Panc1 (cell line): Measurements from ENCODE around the gene PIGBOS1.

ENCODE experiments used
- CTCF ChIP-seq: fragments of 450-650 bp; IDR thresholded peaks from 2 replicates; pipeline ENCODE4 v1.5.1; 2017; ENCODE audit warnings: mild to moderate bottlenecking
- POLR2AphosphoS5 ChIP-seq: IDR thresholded peaks from 2 replicates; pipeline ENCODE4 v1.6.1; 2012; ENCODE audit warnings: mild to moderate bottlenecking, low read depth, low read length, moderate library complexity
- SIN3A ChIP-seq: IDR thresholded peaks from 2 replicates; pipeline ENCODE4 v1.6.1; 2012; ENCODE audit warnings: low read depth, mild to moderate bottlenecking, low read length, moderate library complexity, borderline replicate concordance; ENCODE audit not compliant: insufficient read depth
- TCF7L2 ChIP-seq: IDR thresholded peaks from 2 replicates; pipeline ENCODE4 v1.6.1; 2011; ENCODE audit warnings: mild to moderate bottlenecking, low read depth, low read length, inconsistent platforms
- TF ChIP-seq, protein P1 (sequence below), 2 experiments: IDR thresholded peaks; 2 replicates each; pipeline ENCODE4 v1.6.1; 2011 to 2012; ENCODE audit warnings: low read depth in 2 of 2, control low read depth in 1 of 2, low read length in 1 of 2, mild to moderate bottlenecking in 1 of 2, moderate library complexity in 1 of 2; ENCODE audit not compliant: insufficient read depth in 1 of 2

- TF ChIP-seq CTCF (no peak), TCF7L2 (no peak), SIN3A (no peak), POLR2AphosphoS5 (no peak)
- TF ChIP-seq, protein P1, sequence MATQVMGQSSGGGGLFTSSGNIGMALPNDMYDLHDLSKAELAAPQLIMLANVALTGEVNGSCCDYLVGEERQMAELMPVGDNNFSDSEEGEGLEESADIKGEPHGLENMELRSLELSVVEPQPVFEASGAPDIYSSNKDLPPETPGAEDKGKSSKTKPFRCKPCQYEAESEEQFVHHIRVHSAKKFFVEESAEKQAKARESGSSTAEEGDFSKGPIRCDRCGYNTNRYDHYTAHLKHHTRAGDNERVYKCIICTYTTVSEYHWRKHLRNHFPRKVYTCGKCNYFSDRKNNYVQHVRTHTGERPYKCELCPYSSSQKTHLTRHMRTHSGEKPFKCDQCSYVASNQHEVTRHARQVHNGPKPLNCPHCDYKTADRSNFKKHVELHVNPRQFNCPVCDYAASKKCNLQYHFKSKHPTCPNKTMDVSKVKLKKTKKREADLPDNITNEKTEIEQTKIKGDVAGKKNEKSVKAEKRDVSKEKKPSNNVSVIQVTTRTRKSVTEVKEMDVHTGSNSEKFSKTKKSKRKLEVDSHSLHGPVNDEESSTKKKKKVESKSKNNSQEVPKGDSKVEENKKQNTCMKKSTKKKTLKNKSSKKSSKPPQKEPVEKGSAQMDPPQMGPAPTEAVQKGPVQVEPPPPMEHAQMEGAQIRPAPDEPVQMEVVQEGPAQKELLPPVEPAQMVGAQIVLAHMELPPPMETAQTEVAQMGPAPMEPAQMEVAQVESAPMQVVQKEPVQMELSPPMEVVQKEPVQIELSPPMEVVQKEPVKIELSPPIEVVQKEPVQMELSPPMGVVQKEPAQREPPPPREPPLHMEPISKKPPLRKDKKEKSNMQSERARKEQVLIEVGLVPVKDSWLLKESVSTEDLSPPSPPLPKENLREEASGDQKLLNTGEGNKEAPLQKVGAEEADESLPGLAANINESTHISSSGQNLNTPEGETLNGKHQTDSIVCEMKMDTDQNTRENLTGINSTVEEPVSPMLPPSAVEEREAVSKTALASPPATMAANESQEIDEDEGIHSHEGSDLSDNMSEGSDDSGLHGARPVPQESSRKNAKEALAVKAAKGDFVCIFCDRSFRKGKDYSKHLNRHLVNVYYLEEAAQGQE (IDR thresholded peaks at IDR 0.05; ENCODE audit: insufficient read depth in 1 of 2, low read depth in 2 of 2, low read length in 1 of 2), result no peak
Observed at GRCh38 chr15:55362641-55363040, 43.7 kb upstream of the PIGBOS1 start.
